ENCODE data around the gene DACT3.

DACT3 gene

GRCh38 chr19:46610851-46611770 is 49.9 kb downstream of the DACT3 start:
- Histone ChIP-seq H3K4me1 (ENCODE audit: insufficient read depth, insufficient read length) (peaks cover 8% of the 10 kb centered on the region), H3K9me3 (ENCODE audit: insufficient read depth, low read length) (no peaks in the 10 kb centered on the region), H3K4me3 (ENCODE audit: insufficient read length, low read depth) (no peak overlapping the region), H3K36me3 (ENCODE audit: insufficient read depth, insufficient read length, low read length) (peaks cover 48% of the 10 kb centered on the region), H3K27me3 (ENCODE audit: insufficient read depth, insufficient read length) (no peaks in the 10 kb centered on the region), H3K9ac (ENCODE audit: insufficient read length, low read depth) (no peak overlapping the region)
- TF ChIP-seq YY1 (IDR thresholded peaks at IDR 0.05; ENCODE audit: insufficient read depth, insufficient read length) (no peak), SUZ12 (IDR thresholded peaks at IDR 0.05; ENCODE audit: extremely low read depth, insufficient read depth, insufficient read length) (no peak), ZNF274 (IDR thresholded peaks at IDR 0.05; ENCODE audit: low read depth, low read length) (no peak)
- no peak for DNase-seq (ENCODE audit: low read depth, low spot score)

GRCh38 chr19:46610413-46610775 is 50.6 kb downstream of the DACT3 start:
- Histone ChIP-seq H3K9ac (ENCODE audit: insufficient read length, low read depth) (no peak overlapping the region), H3K36me3 (ENCODE audit: insufficient read depth, insufficient read length, low read length) (peaks cover 56% of the 10 kb centered on the region), H3K4me1 (ENCODE audit: insufficient read depth, insufficient read length) (peaks cover 8% of the 10 kb centered on the region), H3K4me3 (ENCODE audit: insufficient read length, low read depth) (no peak overlapping the region), H3K9me3 (ENCODE audit: insufficient read depth, low read length) (no peaks in the 10 kb centered on the region), H3K27me3 (ENCODE audit: insufficient read depth, insufficient read length) (no peaks in the 10 kb centered on the region)
- no peak for DNase-seq (ENCODE audit: low read depth, low spot score)
- no peak for TF ChIP-seq YY1 (IDR thresholded peaks at IDR 0.05; ENCODE audit: insufficient read depth, insufficient read length)
- TF ChIP-seq ZNF274 (IDR thresholded peaks at IDR 0.05; ENCODE audit: low read depth, low read length), result no peak
- no peak for TF ChIP-seq SUZ12 (IDR thresholded peaks at IDR 0.05; ENCODE audit: extremely low read depth, insufficient read depth, insufficient read length)

GRCh38 chr19:46609511-46610412 is 51.2 kb downstream of the DACT3 start:
- no peaks in the 10 kb centered on the region for H3K9me3 ChIP-seq (ENCODE audit: insufficient read depth, low read length)
- H3K36me3 ChIP-seq (ENCODE audit: insufficient read depth, insufficient read length, low read length), result peaks cover 60% of the 10 kb centered on the region
- no peak for TF ChIP-seq SUZ12 (IDR thresholded peaks at IDR 0.05; ENCODE audit: extremely low read depth, insufficient read depth, insufficient read length)
- TF ChIP-seq YY1 (IDR thresholded peaks at IDR 0.05; ENCODE audit: insufficient read depth, insufficient read length), result no peak
- no peak for TF ChIP-seq ZNF274 (IDR thresholded peaks at IDR 0.05; ENCODE audit: low read depth, low read length)
- no peaks in the 10 kb centered on the region for H3K27me3 ChIP-seq (ENCODE audit: insufficient read depth, insufficient read length)
- no peak for DNase-seq (ENCODE audit: low read depth, low spot score)
- H3K4me1 ChIP-seq (ENCODE audit: insufficient read depth, insufficient read length), result peaks cover 8% of the 10 kb centered on the region
- H3K9ac ChIP-seq (ENCODE audit: insufficient read length, low read depth), result no peak overlapping the region
- H3K4me3 ChIP-seq (ENCODE audit: insufficient read length, low read depth), result no peak overlapping the region

- DNase-seq (ENCODE audit: low read depth, low spot score), result no peak
- TF ChIP-seq YY1 (IDR thresholded peaks at IDR 0.05; ENCODE audit: insufficient read depth, insufficient read length) (no peak), ZNF274 (IDR thresholded peaks at IDR 0.05; ENCODE audit: low read depth, low read length) (no peak), SUZ12 (IDR thresholded peaks at IDR 0.05; ENCODE audit: extremely low read depth, insufficient read depth, insufficient read length) (no peak)
- Histone ChIP-seq H3K27me3 (ENCODE audit: insufficient read depth, insufficient read length) (no peaks in the 10 kb centered on the region), H3K9me3 (ENCODE audit: insufficient read depth, low read length) (no peaks in the 10 kb centered on the region), H3K9ac (ENCODE audit: insufficient read length, low read depth) (no peak overlapping the region), H3K4me1 (ENCODE audit: insufficient read depth, insufficient read length) (peaks cover 8% of the 10 kb centered on the region), H3K36me3 (ENCODE audit: insufficient read depth, insufficient read length, low read length) (peaks cover 68% of the 10 kb centered on the region), H3K4me3 (ENCODE audit: insufficient read length, low read depth) (no peak overlapping the region)
Observed at GRCh38 chr19:46608581-46609345, 52.2 kb downstream of the DACT3 start.

GRCh38 chr19:46608178-46608577 is 52.8 kb downstream of the DACT3 start:
- Histone ChIP-seq H3K4me1 (ENCODE audit: insufficient read depth, insufficient read length) (peaks cover 8% of the 10 kb centered on the region), H3K36me3 (ENCODE audit: insufficient read depth, insufficient read length, low read length) (peaks cover 74% of the 10 kb centered on the region), H3K4me3 (ENCODE audit: insufficient read length, low read depth) (no peak overlapping the region), H3K27me3 (ENCODE audit: insufficient read depth, insufficient read length) (no peaks in the 10 kb centered on the region), H3K9me3 (ENCODE audit: insufficient read depth, low read length) (no peaks in the 10 kb centered on the region), H3K9ac (ENCODE audit: insufficient read length, low read depth) (no peak overlapping the region)
- DNase-seq (ENCODE audit: low read depth, low spot score), result no peak
- TF ChIP-seq ZNF274 (IDR thresholded peaks at IDR 0.05; ENCODE audit: low read depth, low read length) (no peak), SUZ12 (IDR thresholded peaks at IDR 0.05; ENCODE audit: extremely low read depth, insufficient read depth, insufficient read length) (no peak)

- peaks cover 81% of the 10 kb centered on the region for H3K36me3 ChIP-seq (ENCODE audit: insufficient read depth, insufficient read length, low read length)
- no peak for DNase-seq (ENCODE audit: low read depth, low spot score)
Observed at GRCh38 chr19:46607448-46607841, 53.5 kb downstream of the DACT3 start.

More at GRCh38 chr19:46607448-46607841, 53.5 kb downstream of the DACT3 start:
- Histone ChIP-seq H3K27me3 (ENCODE audit: insufficient read depth, insufficient read length) (no peaks in the 10 kb centered on the region), H3K9ac (ENCODE audit: insufficient read length, low read depth) (no peak overlapping the region), H3K4me3 (ENCODE audit: insufficient read length, low read depth) (no peak overlapping the region), H3K9me3 (ENCODE audit: insufficient read depth, low read length) (no peaks in the 10 kb centered on the region), H3K4me1 (ENCODE audit: insufficient read depth, insufficient read length) (peaks cover 10% of the 10 kb centered on the region)
- no peak for TF ChIP-seq SUZ12 (IDR thresholded peaks at IDR 0.05; ENCODE audit: extremely low read depth, insufficient read depth, insufficient read length)
- no peak for TF ChIP-seq YY1 (IDR thresholded peaks at IDR 0.05; ENCODE audit: insufficient read depth, insufficient read length)
- TF ChIP-seq ZNF274 (IDR thresholded peaks at IDR 0.05; ENCODE audit: low read depth, low read length), result no peak
